GM18907 (cell line): Measurements from ENCODE around the gene CDKN1B.

ENCODE experiments used
- ATAC-seq: cut with Tn5 transposase; IDR thresholded peaks from one replicate; pipeline ENCODE4 v1.9.1; 2021; ENCODE audit warnings: mild to moderate bottlenecking, moderate library complexity; ENCODE audit not compliant: unreplicated experiment

The CDKN1B gene

GRCh38 chr12:12700254-12700653 is 16.9 kb upstream of the CDKN1B start:
- no peak for ATAC-seq

- no peak for ATAC-seq
These were observed 15.7 kb upstream of the CDKN1B start for GRCh38 chr12:12701457-12701856.

- peak; percentile 64 for ATAC-seq
These were observed 12.5 kb upstream of the CDKN1B start for GRCh38 chr12:12704593-12705230.

- ATAC-seq: no peak
These were observed 11.2 kb upstream of the CDKN1B start for GRCh38 chr12:12705838-12706520.

GRCh38 chr12:12713932-12714275 is 3.3 kb upstream of the CDKN1B start:
- no peak for ATAC-seq

- no peak for ATAC-seq
These were observed 2.7 kb upstream of the CDKN1B start for GRCh38 chr12:12714276-12715021.

GRCh38 chr12:12715128-12715458 is 2.1 kb upstream of the CDKN1B start:
- ATAC-seq: no peak

- ATAC-seq: peak; percentile 49
These were observed 1.6 kb upstream of the CDKN1B start for GRCh38 chr12:12715459-12716150.

- no peak for ATAC-seq
These were observed 896 bp upstream of the CDKN1B start for GRCh38 chr12:12716151-12716792.

- peak; percentile 11 for ATAC-seq
These were observed 615 bp downstream of the CDKN1B start for GRCh38 chr12:12717586-12718380.

- ATAC-seq: no peak
These were observed 1.2 kb downstream of the CDKN1B start for GRCh38 chr12:12718381-12718759.

GRCh38 chr12:12718853-12719252 is 1.7 kb downstream of the CDKN1B start:
- no peak for ATAC-seq

- ATAC-seq: no peak
These were observed 2.3 kb downstream of the CDKN1B start for GRCh38 chr12:12719496-12719895.

- no peak for ATAC-seq
These were observed 2.9 kb downstream of the CDKN1B start for GRCh38 chr12:12720052-12720451.

GRCh38 chr12:12720672-12721161 is 3.5 kb downstream of the CDKN1B start:
- ATAC-seq: no peak

- ATAC-seq: no peak
These were observed 4.1 kb downstream of the CDKN1B start for GRCh38 chr12:12721176-12721751.

GRCh38 chr12:12721814-12722434 is 4.8 kb downstream of the CDKN1B start:
- no peak for ATAC-seq

GRCh38 chr12:12722435-12723148 is 5.4 kb downstream of the CDKN1B start:
- no peak for ATAC-seq
